ENCODE measurements around the gene CA12. TPM values are rescaled to one million over a fixed set of nuclear protein-coding genes. Genes with fewer than 3 reads are reported as not detected.

CA12 gene
- total RNA-seq, 2 experiments from 2014 or later: not detected

DNA sequence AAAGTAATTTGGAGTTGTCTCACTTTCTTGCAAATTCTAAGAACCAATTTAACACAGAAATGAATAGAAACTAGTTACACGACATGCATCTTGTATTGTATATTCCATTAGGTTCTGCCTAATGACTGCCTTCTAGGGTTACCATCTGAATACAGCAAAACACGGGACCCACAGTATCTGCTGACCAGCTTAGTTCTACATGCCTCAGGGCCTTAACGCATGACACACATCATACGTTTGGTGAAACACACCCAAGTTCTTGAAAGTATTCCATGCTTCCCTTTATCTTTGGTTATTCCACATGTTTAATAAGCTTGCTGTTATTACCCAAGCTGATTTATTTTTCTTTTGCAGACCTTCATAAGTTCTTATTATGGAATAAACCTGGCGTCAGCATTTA, 76.4 kb downstream of the CA12 start:
- no peak overlapping the region for H3K27ac ChIP-seq (ENCODE audit: low read depth in 1 of 2, low read length in 2 of 2)
- POLR2A ChIA-PET: no interaction called here

DNA sequence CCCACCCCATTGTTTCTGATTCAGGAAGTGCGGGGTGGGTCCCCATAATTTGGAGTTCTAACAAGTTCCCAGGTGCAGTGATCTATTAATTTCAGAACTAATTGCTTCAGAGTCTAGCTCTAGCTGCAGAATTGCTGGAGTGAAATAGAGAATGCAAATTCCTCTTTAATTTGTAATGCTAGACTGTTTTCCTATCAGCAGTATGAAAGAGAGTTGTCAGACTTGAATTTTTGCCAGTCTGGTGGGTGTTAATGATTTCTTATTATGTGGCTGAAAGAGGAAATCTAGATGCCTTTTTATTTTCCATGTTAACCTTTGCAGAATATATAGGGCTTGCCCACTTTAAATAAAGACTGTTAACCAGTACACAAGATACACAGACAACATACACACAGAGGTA, 80.6 kb downstream of the CA12 start:
- Mint-ChIP-seq H3K9me3 (no peaks in the 10 kb centered on the region), H3K27ac (no peak overlapping the region), H3K36me3 (ENCODE audit: low read depth) (peaks cover 87% of the 10 kb centered on the region), H3K4me3 (no peak overlapping the region), H3K4me1 (ENCODE audit: low read depth) (no peaks in the 10 kb centered on the region), H3K27me3 (no peaks in the 10 kb centered on the region)
- no peaks in the 10 kb centered on the region for H3K9me3 ChIP-seq (ENCODE audit: control insufficient read depth in 1 of 2, insufficient read depth in 1 of 2, low read length in 2 of 2)
- no peaks in the 10 kb centered on the region for H3K4me1 ChIP-seq (ENCODE audit: insufficient read depth, low read length)
- no peak for DNase-seq
- CTCF ChIA-PET: no interaction called here
- H3K27ac ChIP-seq (ENCODE audit: low read depth in 1 of 2, low read length in 2 of 2): no peak overlapping the region
- H3K4me3 ChIP-seq (ENCODE audit: low read length): no peak overlapping the region
- intact Hi-C loops (cut with DNase I, micrococcal nuclease): no loop called here
- ATAC-seq (ENCODE audit: poor library complexity): no peak
- TF ChIP-seq, protein P1, sequence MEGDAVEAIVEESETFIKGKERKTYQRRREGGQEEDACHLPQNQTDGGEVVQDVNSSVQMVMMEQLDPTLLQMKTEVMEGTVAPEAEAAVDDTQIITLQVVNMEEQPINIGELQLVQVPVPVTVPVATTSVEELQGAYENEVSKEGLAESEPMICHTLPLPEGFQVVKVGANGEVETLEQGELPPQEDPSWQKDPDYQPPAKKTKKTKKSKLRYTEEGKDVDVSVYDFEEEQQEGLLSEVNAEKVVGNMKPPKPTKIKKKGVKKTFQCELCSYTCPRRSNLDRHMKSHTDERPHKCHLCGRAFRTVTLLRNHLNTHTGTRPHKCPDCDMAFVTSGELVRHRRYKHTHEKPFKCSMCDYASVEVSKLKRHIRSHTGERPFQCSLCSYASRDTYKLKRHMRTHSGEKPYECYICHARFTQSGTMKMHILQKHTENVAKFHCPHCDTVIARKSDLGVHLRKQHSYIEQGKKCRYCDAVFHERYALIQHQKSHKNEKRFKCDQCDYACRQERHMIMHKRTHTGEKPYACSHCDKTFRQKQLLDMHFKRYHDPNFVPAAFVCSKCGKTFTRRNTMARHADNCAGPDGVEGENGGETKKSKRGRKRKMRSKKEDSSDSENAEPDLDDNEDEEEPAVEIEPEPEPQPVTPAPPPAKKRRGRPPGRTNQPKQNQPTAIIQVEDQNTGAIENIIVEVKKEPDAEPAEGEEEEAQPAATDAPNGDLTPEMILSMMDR (IDR thresholded peaks at IDR 0.05): no peak
- POLR2A ChIA-PET: no interaction called here
- peaks cover 37% of the 10 kb centered on the region for H3K36me3 ChIP-seq (ENCODE audit: insufficient read depth, low read length)
- no peaks in the 10 kb centered on the region for H3K27me3 ChIP-seq (ENCODE audit: control insufficient read depth in 1 of 2, insufficient read depth in 2 of 2, low read length in 2 of 2)

More for the DNA sequence above, 76.4 kb downstream of the CA12 start:
- H3K27me3 Mint-ChIP-seq: no peaks in the 10 kb centered on the region
- Histone ChIP-seq H3K27me3 (ENCODE audit: control insufficient read depth in 1 of 2, insufficient read depth in 2 of 2, low read length in 2 of 2) (no peaks in the 10 kb centered on the region), H3K36me3 (ENCODE audit: insufficient read depth, low read length) (peaks cover 33% of the 10 kb centered on the region), H3K4me1 (ENCODE audit: insufficient read depth, low read length) (no peaks in the 10 kb centered on the region), H3K9me3 (ENCODE audit: control insufficient read depth in 1 of 2, insufficient read depth in 1 of 2, low read length in 2 of 2) (no peaks in the 10 kb centered on the region), H3K4me3 (ENCODE audit: low read length) (no peak overlapping the region)
- CTCF ChIA-PET: no interaction called here
- intact Hi-C loops (cut with DNase I, micrococcal nuclease): no loop called here
- H3K36me3 Mint-ChIP-seq (ENCODE audit: low read depth): peaks cover 58% of the 10 kb centered on the region
- H3K27ac Mint-ChIP-seq: no peak overlapping the region
- no peaks in the 10 kb centered on the region for H3K9me3 Mint-ChIP-seq
- no peak for DNase-seq
- H3K4me1 Mint-ChIP-seq (ENCODE audit: low read depth): no peaks in the 10 kb centered on the region
- no peak overlapping the region for H3K4me3 Mint-ChIP-seq
- ATAC-seq (ENCODE audit: poor library complexity): no peak
- TF ChIP-seq, protein P1 (IDR thresholded peaks at IDR 0.05): no peak

- POLR2A ChIA-PET: interaction anchor here (0.7 kb wide), 1 partner anchor 53 kb away, joined by 4 read pairs; no protein-coding TSS in a partner anchor
- no peaks in the 10 kb centered on the region for H3K4me1 Mint-ChIP-seq (ENCODE audit: low read depth)
- Histone ChIP-seq H3K4me1 (ENCODE audit: insufficient read depth, low read length) (no peaks in the 10 kb centered on the region), H3K4me3 (ENCODE audit: low read length) (no peak overlapping the region), H3K27me3 (ENCODE audit: control insufficient read depth in 1 of 2, insufficient read depth in 2 of 2, low read length in 2 of 2) (no peaks in the 10 kb centered on the region), H3K36me3 (ENCODE audit: insufficient read depth, low read length) (peaks cover 37% of the 10 kb centered on the region), H3K27ac (ENCODE audit: low read depth in 1 of 2, low read length in 2 of 2) (no peak overlapping the region), H3K9me3 (ENCODE audit: control insufficient read depth in 1 of 2, insufficient read depth in 1 of 2, low read length in 2 of 2) (no peaks in the 10 kb centered on the region)
- intact Hi-C loops (cut with DNase I, micrococcal nuclease): loop anchor here in 1 of 2 experiments (10.0 kb wide), 1 partner anchor 435 kb away; no protein-coding TSS in a partner anchor
- DNase-seq (no peak), ATAC-seq (ENCODE audit: poor library complexity) (no peak)
- TF ChIP-seq, protein P1 (IDR thresholded peaks at IDR 0.05): no peak
- peaks cover 85% of the 10 kb centered on the region for H3K36me3 Mint-ChIP-seq (ENCODE audit: low read depth)
- no peaks in the 10 kb centered on the region for H3K9me3 Mint-ChIP-seq
- H3K4me3 Mint-ChIP-seq: no peak overlapping the region
- H3K27ac Mint-ChIP-seq: no peak overlapping the region
- CTCF ChIA-PET: no interaction called here
- no peaks in the 10 kb centered on the region for H3K27me3 Mint-ChIP-seq
Measured at GRCh38 chr15:63299943-63300575, 81.6 kb downstream of the CA12 start.
